ENCODE data around the gene YTHDF1.

The YTHDF1 gene

GRCh38 chr20:63220696-63221399, 4.9 kb upstream of the YTHDF1 start:
- DNase-seq (ENCODE audit: low read depth in 1 of 2, low spot score in 1 of 2), result no peak
- TF ChIP-seq JUND (IDR thresholded peaks at IDR 0.05; ENCODE audit: low read depth), result no peak
- in situ Hi-C loops (cut with HindIII; ENCODE audit: low pct_unique_long_range_greater_than_20kb, low sequenced_read_pairs), result no loop called here

DNA sequence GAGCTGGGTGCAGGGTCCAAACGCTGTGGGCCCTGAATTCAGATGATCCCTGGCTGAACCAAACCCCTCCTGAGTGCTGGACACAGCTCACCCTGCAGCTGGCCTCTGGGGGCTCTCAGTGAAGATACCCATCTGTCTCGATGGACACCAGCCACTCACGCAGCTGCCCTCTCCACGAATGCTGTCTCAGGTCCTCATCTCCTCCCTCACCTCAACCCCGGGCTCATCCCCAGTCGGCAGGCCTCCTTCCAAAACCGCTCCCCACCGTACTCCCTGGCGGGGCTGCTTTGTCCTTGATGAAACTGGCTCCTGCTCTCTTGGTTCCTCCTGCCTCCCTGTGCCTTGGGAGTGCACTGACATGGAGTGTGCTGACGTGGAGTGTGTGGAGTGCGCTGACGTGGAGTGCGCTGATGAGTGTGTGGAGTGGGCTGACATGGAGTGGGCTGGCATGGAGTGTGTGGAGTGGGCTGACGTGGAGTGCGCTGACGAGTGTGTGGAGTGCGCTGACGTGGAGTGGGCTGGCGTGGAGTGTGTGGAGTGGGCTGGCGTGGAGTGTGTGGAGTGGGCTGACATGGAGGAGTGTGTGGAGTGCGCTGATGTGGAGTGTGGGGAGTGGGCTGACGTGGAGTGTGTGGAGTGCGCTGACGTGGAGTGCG, 4.1 kb upstream of the YTHDF1 start:
- TF ChIP-seq JUND (IDR thresholded peaks at IDR 0.05; ENCODE audit: low read depth), result no peak
- DNase-seq (ENCODE audit: low read depth in 1 of 2, low spot score in 1 of 2), result no peak
- in situ Hi-C loops (cut with HindIII; ENCODE audit: low pct_unique_long_range_greater_than_20kb, low sequenced_read_pairs), result no loop called here

DNA sequence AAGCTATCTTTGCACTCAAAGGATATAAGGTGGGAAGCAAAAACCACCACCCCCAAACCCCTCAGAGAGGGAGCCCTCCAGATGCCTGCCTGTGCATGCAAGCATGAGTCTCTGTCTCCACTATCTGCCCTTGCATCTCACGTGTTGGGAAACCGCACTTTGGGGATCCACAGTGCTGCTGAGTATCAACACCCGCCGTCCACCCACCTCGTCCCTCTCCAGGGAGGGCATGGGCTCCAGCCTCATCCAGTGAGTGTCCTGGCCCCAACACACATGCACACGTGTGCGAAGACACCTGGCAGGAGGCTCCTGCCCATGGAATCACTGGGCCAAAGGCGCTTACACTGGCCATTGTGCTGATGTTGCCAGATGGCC, 3.5 kb upstream of the YTHDF1 start:
- DNase-seq (ENCODE audit: low read depth in 1 of 2, low spot score in 1 of 2), result no peak
- in situ Hi-C loops (cut with HindIII; ENCODE audit: low pct_unique_long_range_greater_than_20kb, low sequenced_read_pairs), result no loop called here
- no peak for TF ChIP-seq JUND (IDR thresholded peaks at IDR 0.05; ENCODE audit: low read depth)

DNA sequence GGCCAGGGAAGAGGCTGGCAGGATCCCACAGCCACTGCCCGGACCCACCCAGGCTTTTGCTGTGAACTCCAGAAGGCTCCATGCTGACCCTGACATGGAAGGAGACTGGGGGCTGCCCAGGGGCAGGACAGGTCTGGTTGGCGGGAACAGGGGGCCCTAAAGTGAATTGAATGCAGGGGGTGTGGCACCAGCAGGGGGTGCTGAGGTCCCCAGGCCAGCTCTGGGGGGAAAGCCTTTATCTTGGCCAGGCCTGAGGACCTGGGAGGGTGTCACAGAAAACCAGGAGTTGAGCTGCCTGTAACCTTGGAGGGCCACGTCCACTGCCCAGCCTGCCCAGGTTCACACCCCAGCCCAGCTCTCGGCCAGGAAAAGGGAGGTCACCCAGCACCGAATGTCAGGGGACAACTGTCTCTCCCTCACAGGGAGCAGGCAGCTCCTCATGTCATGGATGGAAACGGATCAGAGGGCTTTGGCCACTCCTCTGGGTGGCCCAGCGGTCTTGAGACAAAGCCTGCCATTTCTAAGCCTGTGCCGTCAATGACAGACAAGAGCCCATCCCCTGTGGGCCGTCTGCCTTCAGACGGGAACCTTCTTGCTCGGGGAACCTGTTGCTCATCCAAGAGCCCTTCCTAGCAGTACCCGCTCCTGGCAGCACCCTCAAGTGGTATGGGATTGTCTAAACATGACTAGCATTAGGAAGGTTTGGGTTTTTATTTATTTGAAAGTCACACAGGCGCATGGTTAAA, 2.9 kb upstream of the YTHDF1 start:
- DNase-seq (ENCODE audit: low read depth in 1 of 2, low spot score in 1 of 2), result no peak
- no peak for TF ChIP-seq JUND (IDR thresholded peaks at IDR 0.05; ENCODE audit: low read depth)
- in situ Hi-C loops (cut with HindIII; ENCODE audit: low pct_unique_long_range_greater_than_20kb, low sequenced_read_pairs), result no loop called here

- in situ Hi-C loops (cut with HindIII; ENCODE audit: low pct_unique_long_range_greater_than_20kb, low sequenced_read_pairs), result no loop called here
- TF ChIP-seq JUND (IDR thresholded peaks at IDR 0.05; ENCODE audit: low read depth), result no peak
- DNase-seq (ENCODE audit: low read depth in 1 of 2, low spot score in 1 of 2), result no peak
Observed at GRCh38 chr20:63217706-63218105, 1.8 kb upstream of the YTHDF1 start.

DNA sequence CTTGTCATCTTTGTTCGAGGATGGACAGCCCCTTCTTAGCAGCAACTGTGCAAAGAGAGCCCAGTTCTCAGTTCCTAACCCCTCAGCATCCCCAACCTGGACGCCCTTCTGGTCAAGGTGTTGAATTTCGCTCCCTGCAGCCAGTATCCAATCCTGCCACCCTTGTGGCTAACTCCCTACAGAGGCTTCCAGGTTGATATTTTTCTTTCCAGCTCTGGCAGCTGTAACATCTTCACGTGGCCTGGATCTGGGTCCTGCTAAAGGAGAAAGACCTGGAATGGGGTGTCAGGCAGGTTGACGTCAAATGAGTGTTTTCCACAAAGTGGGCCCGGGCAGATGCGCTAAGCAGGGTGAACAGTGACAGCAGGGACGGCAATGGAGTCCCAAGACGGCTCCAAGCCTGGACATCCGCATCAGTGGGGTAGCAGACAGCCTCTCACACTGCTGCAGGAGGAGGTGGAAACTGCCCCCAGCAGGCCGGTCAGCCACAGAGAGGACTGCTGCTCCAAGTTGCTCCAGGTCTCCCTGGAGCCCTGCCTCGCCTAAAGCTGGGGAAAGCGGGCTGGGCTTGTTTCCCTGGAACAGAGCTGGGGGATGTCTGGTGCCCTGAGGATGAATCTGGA, 1.0 kb upstream of the YTHDF1 start:
- in situ Hi-C loops (cut with HindIII; ENCODE audit: low pct_unique_long_range_greater_than_20kb, low sequenced_read_pairs), result no loop called here

GRCh38 chr20:63215101-63216040, 560 bp downstream of the YTHDF1 start:
- in situ Hi-C loops (cut with HindIII; ENCODE audit: low pct_unique_long_range_greater_than_20kb, low sequenced_read_pairs), result no loop called here
- peak; percentile 79 for DNase-seq (ENCODE audit: low read depth in 1 of 2, low spot score in 1 of 2)
- TF ChIP-seq JUND (IDR thresholded peaks at IDR 0.05; ENCODE audit: low read depth), result no peak

More for the DNA sequence above, 1.0 kb upstream of the YTHDF1 start:
- peak in 1 of 2 experiments; percentile 50 for DNase-seq (ENCODE audit: low read depth in 1 of 2, low spot score in 1 of 2)
- no peak for TF ChIP-seq JUND (IDR thresholded peaks at IDR 0.05; ENCODE audit: low read depth)

DNA sequence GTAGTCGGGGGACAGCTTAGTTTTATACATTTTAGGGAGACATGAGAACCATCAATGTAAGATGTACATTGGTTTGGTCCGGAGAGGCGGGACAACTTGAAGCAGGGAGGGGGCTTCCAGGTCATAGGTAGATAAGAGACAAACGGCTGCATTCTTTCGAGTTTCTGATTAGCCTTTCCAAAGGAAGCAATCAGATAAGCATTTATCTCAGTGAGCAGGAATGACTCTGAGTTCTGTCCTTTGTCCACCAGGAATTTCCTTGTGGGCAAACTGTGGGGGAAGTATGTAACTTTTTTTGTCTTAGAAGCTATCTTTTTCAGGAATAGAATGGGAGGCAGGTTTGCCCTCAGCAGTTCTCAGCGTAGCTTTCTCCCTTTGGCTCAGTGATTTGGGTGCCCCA, 1.4 kb downstream of the YTHDF1 start:
- no peak for TF ChIP-seq JUND (IDR thresholded peaks at IDR 0.05; ENCODE audit: low read depth)
- DNase-seq (ENCODE audit: low read depth in 1 of 2, low spot score in 1 of 2), result no peak
- in situ Hi-C loops (cut with HindIII; ENCODE audit: low pct_unique_long_range_greater_than_20kb, low sequenced_read_pairs), result no loop called here

- in situ Hi-C loops (cut with HindIII; ENCODE audit: low pct_unique_long_range_greater_than_20kb, low sequenced_read_pairs), result no loop called here
Observed at GRCh38 chr20:63212792-63213191, 3.1 kb downstream of the YTHDF1 start.

GRCh38 chr20:63212393-63212730, 3.6 kb downstream of the YTHDF1 start:
- peak in 1 of 2 experiments; percentile 33 for DNase-seq (ENCODE audit: low read depth in 1 of 2, low spot score in 1 of 2)
- in situ Hi-C loops (cut with HindIII; ENCODE audit: low pct_unique_long_range_greater_than_20kb, low sequenced_read_pairs), result no loop called here
- TF ChIP-seq JUND (IDR thresholded peaks at IDR 0.05; ENCODE audit: low read depth), result no peak

More at GRCh38 chr20:63212792-63213191, 3.1 kb downstream of the YTHDF1 start:
- DNase-seq (ENCODE audit: low read depth in 1 of 2, low spot score in 1 of 2), result no peak
- TF ChIP-seq JUND (IDR thresholded peaks at IDR 0.05; ENCODE audit: low read depth), result no peak

GRCh38 chr20:63210011-63210605, 5.8 kb downstream of the YTHDF1 start:
- in situ Hi-C loops (cut with HindIII; ENCODE audit: low pct_unique_long_range_greater_than_20kb, low sequenced_read_pairs), result no loop called here
- no peak for TF ChIP-seq JUND (IDR thresholded peaks at IDR 0.05; ENCODE audit: low read depth)
- DNase-seq (ENCODE audit: low read depth in 1 of 2, low spot score in 1 of 2), result no peak

All from T47D (cell line).